OCI-LY7 (cell line): ENCODE measurements around the gene MAPKAPK3. TPM values are rescaled to one million over a fixed set of nuclear protein-coding genes. Genes with fewer than 3 reads are reported as not detected.

Experiments used
- BruUV-seq: library from RNA; stranded (reverse); fragments of 400-500 nt; replicated peaks from 2 replicates; lab custom pipeline; 2021; lab: Mats Ljungman, UMichigan
- CTCF ChIA-PET: fragments of 300-600 bp; sonication (Branson Sonifier 250); formaldehyde crosslinking; loops from one replicate; lab custom pipeline; 2022; ENCODE audit warnings: antibody characterized with exemption; ENCODE audit not compliant: unreplicated experiment; lab: Charles Lee
- POLR2A ChIA-PET: fragments of 300-600 bp; sonication (Branson Sonifier 250); formaldehyde crosslinking; loops from one replicate; lab custom pipeline; 2022; ENCODE audit warnings: antibody characterized with exemption; lab: Charles Lee
- DNase-seq: peaks from one replicate; pipeline ENCODE4 v3.0.0-alpha.2; 2015; ENCODE audit warnings: low spot score
- H2AFZ ChIP-seq: fragments of 200-600 bp; sonication (generic), shearing (Covaris generic); 2 replicates; pipeline ENCODE4 v1.6.1; 2014; ENCODE audit warnings: mild to moderate bottlenecking, antibody characterized with exemption, low read length, moderate library complexity
- H3K27ac ChIP-seq: fragments of 200-600 bp; sonication (generic); 2 replicates; pipeline ENCODE4 v1.5.1; 2014; ENCODE audit warnings: mixed run types, low read depth, mild to moderate bottlenecking, moderate library complexity, low read length, inconsistent platforms; ENCODE audit not compliant: poor library complexity, severe bottlenecking
- H3K36me3 ChIP-seq: fragments of 200-600 bp; sonication (generic); 2 replicates; pipeline ENCODE4 v1.6.1; 2014; ENCODE audit warnings: mild to moderate bottlenecking, antibody characterized with exemption, low read length, moderate library complexity, mixed read lengths; ENCODE audit not compliant: insufficient read depth
- H3K4me1 ChIP-seq: fragments of 200-600 bp; sonication (generic); 2 replicates; pipeline ENCODE4 v1.5.1; 2014; ENCODE audit warnings: mild to moderate bottlenecking, low read length; ENCODE audit not compliant: insufficient read depth, poor library complexity, severe bottlenecking
- H3K4me2 ChIP-seq: fragments of 200-600 bp; sonication (generic); 2 replicates; pipeline ENCODE4 v1.6.1; 2014; ENCODE audit warnings: mild to moderate bottlenecking, low read length
- H3K4me3 ChIP-seq: fragments of 200-600 bp; sonication (generic); 2 replicates; pipeline ENCODE4 v1.5.1; 2014; ENCODE audit warnings: mild to moderate bottlenecking, low read depth, low read length; ENCODE audit not compliant: poor library complexity, severe bottlenecking
- H3K79me2 ChIP-seq: fragments of 200-600 bp; sonication (generic); 2 replicates; pipeline ENCODE4 v1.6.1; 2016; ENCODE audit warnings: low read depth, mild to moderate bottlenecking, low read length, moderate library complexity, mixed read lengths; ENCODE audit not compliant: insufficient read depth
- H3K9me2 ChIP-seq: fragments of 200-600 bp; sonication (generic); 2 replicates; pipeline ENCODE4 v1.6.1; 2016; ENCODE audit warnings: mild to moderate bottlenecking, low read length, mixed read lengths; ENCODE audit not compliant: insufficient read depth
- H3K9me3 ChIP-seq: fragments of 200-600 bp; sonication (generic); 2 replicates; pipeline ENCODE4 v1.6.1; 2014; ENCODE audit warnings: mild to moderate bottlenecking, mixed run types, low read length, mixed read lengths
- H4K20me1 ChIP-seq: fragments of 200-600 bp; sonication (generic); 2 replicates; pipeline ENCODE4 v1.6.1; 2014; ENCODE audit warnings: mild to moderate bottlenecking, antibody characterized with exemption, low read length, moderate library complexity, mixed read lengths; ENCODE audit not compliant: insufficient read depth
- EZH2phosphoT487 ChIP-seq: fragments of 200-600 bp; sonication (generic); IDR thresholded peaks from 2 replicates; pipeline ENCODE4 v1.6.1; 2018; ENCODE audit warnings: low read depth, borderline replicate concordance, mild to moderate bottlenecking, mixed run types, antibody characterized with exemption, low read length, moderate library complexity, mixed read lengths
- intact Hi-C: fragments of 100-400 bp; cut with micrococcal nuclease; formaldehyde crosslinking; loops from one replicate; pipeline ENCODE4 v1.10.0; 2022; ENCODE audit not compliant: unreplicated experiment
- total RNA-seq, 2 experiments: library from RNA; depleted of rRNA in 1 of 2; stranded (reverse); fragments of >200 nt in 1 of 2; shearing (Covaris generic) in 1 of 2; gene quantifications; 2 replicates each; pipeline ENCODE4 v1.2.3, GENCODE V29; 2014 to 2022
- TF ChIP-seq, protein P1 (sequence below): fragments of 200-600 bp; sonication (generic); conservative IDR thresholded peaks from 2 replicates; pipeline ENCODE4 v1.5.1; 2014; ENCODE audit warnings: mild to moderate bottlenecking, antibody characterized with exemption, low read length, moderate library complexity, mixed read lengths

MAPKAPK3 gene
- total RNA-seq, 2 experiments from 2014 or later, result 17.5 to 25.2 TPM

DNA sequence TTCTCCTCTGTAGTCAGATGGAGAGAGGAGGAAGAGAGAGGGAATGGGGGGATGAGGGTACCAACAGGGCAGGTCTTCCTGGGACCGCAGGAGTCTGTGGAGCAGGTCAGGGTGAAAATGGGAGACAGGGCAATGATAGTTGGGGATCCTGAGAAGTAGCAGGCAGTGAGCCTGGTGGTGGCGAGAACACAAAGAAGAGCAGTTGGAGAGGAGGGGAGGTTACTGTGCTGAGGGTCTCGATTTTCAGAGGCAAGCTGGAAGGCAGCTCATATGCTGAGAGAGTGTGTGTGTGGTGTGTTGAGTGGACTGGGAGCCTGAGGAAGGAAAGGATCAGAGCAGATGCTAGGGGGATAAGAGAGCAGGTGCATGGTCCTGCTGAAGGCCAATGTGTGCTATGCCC is 55.7 kb downstream of the MAPKAPK3 start:
- intact Hi-C loops, result no loop called here
- no peaks in the 10 kb centered on the region for H3K9me3 ChIP-seq
- H3K27ac ChIP-seq, result no peak overlapping the region
- H3K4me2 ChIP-seq, result no peak overlapping the region
- no peak overlapping the region for H2AFZ ChIP-seq
- no peaks in the 10 kb centered on the region for H4K20me1 ChIP-seq
- H3K79me2 ChIP-seq, result no peaks in the 10 kb centered on the region
- ChIA-PET CTCF (no interaction called here), POLR2A (no interaction called here)
- no peak overlapping the region for H3K4me3 ChIP-seq
- no peaks in the 10 kb centered on the region for H3K9me2 ChIP-seq
- BruUV-seq, result no TSS peak
- no peak for DNase-seq
- no peaks in the 10 kb centered on the region for H3K36me3 ChIP-seq
- H3K4me1 ChIP-seq, result no peaks in the 10 kb centered on the region
- no peak for TF ChIP-seq EZH2phosphoT487
- TF ChIP-seq, protein P1, sequence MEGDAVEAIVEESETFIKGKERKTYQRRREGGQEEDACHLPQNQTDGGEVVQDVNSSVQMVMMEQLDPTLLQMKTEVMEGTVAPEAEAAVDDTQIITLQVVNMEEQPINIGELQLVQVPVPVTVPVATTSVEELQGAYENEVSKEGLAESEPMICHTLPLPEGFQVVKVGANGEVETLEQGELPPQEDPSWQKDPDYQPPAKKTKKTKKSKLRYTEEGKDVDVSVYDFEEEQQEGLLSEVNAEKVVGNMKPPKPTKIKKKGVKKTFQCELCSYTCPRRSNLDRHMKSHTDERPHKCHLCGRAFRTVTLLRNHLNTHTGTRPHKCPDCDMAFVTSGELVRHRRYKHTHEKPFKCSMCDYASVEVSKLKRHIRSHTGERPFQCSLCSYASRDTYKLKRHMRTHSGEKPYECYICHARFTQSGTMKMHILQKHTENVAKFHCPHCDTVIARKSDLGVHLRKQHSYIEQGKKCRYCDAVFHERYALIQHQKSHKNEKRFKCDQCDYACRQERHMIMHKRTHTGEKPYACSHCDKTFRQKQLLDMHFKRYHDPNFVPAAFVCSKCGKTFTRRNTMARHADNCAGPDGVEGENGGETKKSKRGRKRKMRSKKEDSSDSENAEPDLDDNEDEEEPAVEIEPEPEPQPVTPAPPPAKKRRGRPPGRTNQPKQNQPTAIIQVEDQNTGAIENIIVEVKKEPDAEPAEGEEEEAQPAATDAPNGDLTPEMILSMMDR, result no peak

DNA sequence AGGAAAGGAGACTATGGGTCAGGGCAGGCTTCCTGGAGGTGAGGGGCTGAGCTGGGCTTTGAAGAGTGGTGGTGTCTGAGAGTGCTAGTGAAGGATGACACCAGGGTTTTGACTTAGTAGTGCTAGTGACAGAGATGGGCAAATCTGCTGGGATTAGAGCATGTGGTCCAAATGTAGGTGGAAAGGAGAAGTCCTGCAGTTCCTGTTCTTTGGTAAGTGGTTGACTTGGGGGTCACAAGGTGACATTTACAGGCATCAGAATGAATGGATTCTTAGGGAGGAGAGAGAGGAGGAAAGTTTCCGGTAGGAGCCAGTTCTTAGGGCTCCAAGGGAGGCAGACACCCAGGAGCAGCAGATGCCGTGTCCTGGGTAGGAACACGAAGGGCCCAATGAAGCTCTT is 57.0 kb downstream of the MAPKAPK3 start:
- CTCF ChIA-PET, result no interaction called here
- Histone ChIP-seq H3K79me2 (no peaks in the 10 kb centered on the region), H3K36me3 (no peaks in the 10 kb centered on the region), H3K4me3 (no peak overlapping the region), H4K20me1 (no peaks in the 10 kb centered on the region), H3K9me2 (no peaks in the 10 kb centered on the region), H3K4me2 (no peak overlapping the region), H2AFZ (no peak overlapping the region), H3K27ac (no peak overlapping the region), H3K9me3 (no peaks in the 10 kb centered on the region), H3K4me1 (no peaks in the 10 kb centered on the region)
- DNase-seq, result no peak
- BruUV-seq, result no TSS peak
- TF ChIP-seq EZH2phosphoT487, result no peak
- TF ChIP-seq, protein P1, result no peak
- POLR2A ChIA-PET, result interaction anchor here (0.6 kb wide), 2 partner anchors 15 to 23 kb away, joined by 4 read pairs; no protein-coding TSS in a partner anchor
- intact Hi-C loops, result no loop called here

DNA sequence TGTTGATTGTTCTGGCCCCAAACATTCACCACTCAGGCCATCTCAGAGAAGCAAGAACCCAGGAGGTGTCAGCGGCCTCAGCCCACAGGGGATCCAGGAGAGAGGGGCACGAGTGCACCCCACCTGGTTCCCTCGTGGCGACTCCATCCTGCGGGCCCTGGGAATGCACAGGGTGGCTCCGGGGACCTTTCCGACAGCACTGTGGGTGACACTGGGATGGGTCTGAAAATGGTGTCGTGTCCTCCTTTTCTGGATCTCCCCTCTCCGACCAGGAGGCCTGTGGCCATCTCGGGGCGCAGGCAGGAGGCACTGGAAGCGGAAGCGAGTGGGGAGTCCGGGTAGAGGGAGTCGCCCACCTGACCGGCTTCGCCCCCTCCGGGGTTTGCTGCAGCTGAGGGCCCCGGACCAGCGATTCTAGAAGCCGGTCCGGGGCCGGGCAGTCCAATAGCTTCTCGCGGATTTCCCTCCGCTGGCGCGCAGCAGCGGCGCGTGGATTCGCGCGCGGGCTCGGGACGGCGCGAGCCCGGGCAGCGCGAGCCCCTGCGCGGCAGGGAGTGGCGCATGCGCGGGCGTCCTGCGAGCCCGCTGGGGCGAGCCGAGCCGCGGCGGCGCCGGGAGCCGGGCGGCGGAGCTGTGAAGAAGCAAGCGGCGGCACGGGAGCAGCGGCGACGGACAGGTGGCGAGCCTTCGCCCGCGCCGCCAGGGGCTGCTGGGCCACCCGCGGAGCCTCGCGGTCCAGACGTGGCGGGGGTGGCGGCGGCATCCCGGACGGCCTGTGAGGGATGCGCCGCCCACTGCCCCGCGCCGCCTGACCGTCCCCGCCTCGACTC is 57.6 kb downstream of the MAPKAPK3 start, which contains the start of gene DOCK3:
Gene DOCK3 (plus strand): TSS at position 579 of the 830 bp plus-strand sequence. CDS start 337 bp downstream, outside the sequence.
- H3K4me3 ChIP-seq, result no peak within 1 kb of the TSS
- ChIA-PET POLR2A (interaction anchor here (0.6 kb wide), 3 partner anchors 15 to 537 kb away, joined by 4 to 5 read pairs (median 4); no protein-coding TSS in a partner anchor), CTCF (no interaction called here)
- H3K4me2 ChIP-seq, result no peak within 1 kb of the TSS
- no peaks in the 10 kb centered on the region for H4K20me1 ChIP-seq
- H3K4me1 ChIP-seq, result no peaks in the 10 kb centered on the region
- no peak for TF ChIP-seq EZH2phosphoT487
- TF ChIP-seq, protein P1, result no peak
- H2AFZ ChIP-seq, result no peak within 1 kb of the TSS
- no peaks in the 10 kb centered on the region for H3K36me3 ChIP-seq
- no peak within 1 kb of the TSS for H3K27ac ChIP-seq
- intact Hi-C loops, result no loop called here
- H3K9me2 ChIP-seq, result no peaks in the 10 kb centered on the region
- no peaks in the 10 kb centered on the region for H3K9me3 ChIP-seq
- BruUV-seq, result no TSS peak
- no peak for DNase-seq
- H3K79me2 ChIP-seq, result no peaks in the 10 kb centered on the region
